Esophagus squamous epithelium (tissue), 5 donors: ENCODE measurements around the gene RORC. TPM values are rescaled to one million over a fixed set of nuclear protein-coding genes. Genes with fewer than 3 reads are reported as not detected.

Experiments used
- DNase-seq: peaks from one replicate; lab custom pipeline; 2025; lab: John Stamatoyannopoulos, UW
- H3K27ac ChIP-seq, 4 donors: fragments of 200-600 bp; sonication (generic); one replicate each; pipeline ENCODE4 v1.5.1; 2016 to 2019; ENCODE audit warnings: mild to moderate bottlenecking in 1 of 4
- H3K27me3 ChIP-seq, 4 donors: fragments of 200-600 bp; sonication (generic); 1 replicate in 3 of 4; 2 replicates in 1 of 4; pipeline versions ENCODE4 v1.5.1 to v1.6.0; 2017 to 2021; ENCODE audit warnings: antibody characterized with exemption in 1 of 4
- H3K36me3 ChIP-seq, 3 donors: fragments of 200-600 bp; sonication (generic); one replicate each; pipeline ENCODE4 v1.5.1; 2016 to 2019
- H3K4me1 ChIP-seq, 3 donors: fragments of 200-600 bp; sonication (generic); one replicate each; pipeline ENCODE4 v1.5.1; 2017 to 2019
- H3K4me3 ChIP-seq, 4 donors: fragments of 200-600 bp; sonication (generic); 1 replicate in 3 of 4; 2 replicates in 1 of 4; pipeline ENCODE4 v1.5.1; 2016 to 2019; ENCODE audit warnings: mild to moderate bottlenecking in 2 of 4, moderate library complexity in 1 of 4
- H3K9me3 ChIP-seq, 3 donors: fragments of 200-600 bp; sonication (generic); one replicate each; pipeline ENCODE4 v1.5.1; 2016 to 2019
- CTCF ChIP-seq, 6 experiments: fragments of 450-650 bp in 4 of 6; fragments of 200-600 bp in 2 of 6; sonication (generic) in 2 of 6; IDR thresholded peaks; one replicate each; pipeline ENCODE4 v1.5.1; 2016 to 2019; ENCODE audit warnings: antibody characterized with exemption in 6 of 6, mild to moderate bottlenecking in 4 of 6, moderate library complexity in 4 of 6
- POLR2A ChIP-seq, 4 donors: fragments of 450-650 bp; IDR thresholded peaks; one replicate each; pipeline ENCODE4 v1.6.1; 2017; ENCODE audit warnings: antibody characterized with exemption in 4 of 4, mild to moderate bottlenecking in 4 of 4, moderate library complexity in 3 of 4
- WGBS, 2 donors: methylation state at CpG; one replicate each; pipeline ENCODE4 v1.1.5; 2018; 5-methylcytosine and 5-hydroxymethylcytosine counted together
- intact Hi-C: fragments of 100-400 bp; cut with DNase I; formaldehyde crosslinking; loops from one replicate; pipeline ENCODE4 v1.15.0; 2022
- total RNA-seq, 4 donors: library from RNA; depleted of rRNA; stranded (reverse); fragments of >200 nt; gene quantifications; one replicate each; pipeline ENCODE4 v1.1.0, GENCODE V29; 2016
- donor health status: DM: yes; HTN: yes; CAD: no.

Gene RORC
- total RNA-seq, 4 donors from 2014 or later, result 0.75 to 11.5 (median 5.3) TPM

- Histone ChIP-seq H3K4me3 (no peak overlapping the region), H3K27ac (no peak overlapping the region), H3K27me3 (no peaks in the 10 kb centered on the region), H3K9me3 (no peaks in the 10 kb centered on the region), H3K36me3 (peaks cover 0 to 3% (median 0%) of the 10 kb centered on the region in 3 donors), H3K4me1 (peaks cover 0 to 31% (median 11%) of the 10 kb centered on the region in 3 donors)
- TF ChIP-seq POLR2A (IDR thresholded peaks at IDR 0.05) (no peak), CTCF (IDR thresholded peaks at IDR 0.05) (no peak)
- 83 to 94% methylated on average over 10 to 11 of the region's 15 CpGs for WGBS, 2 donors
- no peak for DNase-seq
- intact Hi-C loops, result no loop called here
Measured at GRCh38 chr1:151814426-151814825, 17.2 kb downstream of the RORC start.

DNA sequence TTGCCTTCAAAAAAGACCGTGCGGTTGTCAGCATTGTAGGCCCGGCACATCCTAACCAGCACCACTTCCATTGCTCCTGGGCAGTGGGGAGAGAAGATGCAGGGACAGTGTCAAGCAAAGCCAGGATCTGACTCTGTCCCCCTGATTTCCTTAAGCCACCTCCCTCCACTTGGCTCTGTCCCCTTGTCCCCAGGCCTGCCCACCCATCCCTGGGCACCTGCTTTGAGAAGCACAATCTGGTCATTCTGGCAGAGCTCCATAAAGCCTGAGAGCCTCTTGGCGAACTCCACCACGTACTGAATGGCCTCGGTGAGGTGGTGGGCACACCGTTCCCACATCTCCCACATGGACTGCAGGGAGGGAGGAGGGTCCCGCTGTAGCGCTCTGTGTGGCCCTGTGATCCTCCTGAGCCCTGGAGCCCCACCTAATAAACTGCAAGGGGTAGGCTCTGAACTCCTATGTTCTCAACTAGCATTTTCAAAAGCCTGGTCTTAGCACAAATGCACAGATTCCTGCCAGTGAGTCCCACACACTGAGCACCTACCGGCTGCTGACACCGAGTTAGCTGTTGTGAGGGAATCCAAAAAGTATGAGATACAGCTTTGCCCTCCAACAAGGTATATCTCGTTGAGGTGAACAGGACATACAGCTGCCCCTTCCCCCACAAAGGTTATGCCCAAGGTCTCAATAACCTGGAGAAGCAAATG is 18.2 kb downstream of the RORC start:
- H3K27ac ChIP-seq, result no peak overlapping the region
- peaks cover 0 to 3% (median 0%) of the 10 kb centered on the region in 3 donors for H3K36me3 ChIP-seq
- H3K4me3 ChIP-seq, result no peak overlapping the region
- intact Hi-C loops, result no loop called here
- TF ChIP-seq CTCF (IDR thresholded peaks at IDR 0.05) (no peak), POLR2A (IDR thresholded peaks at IDR 0.05) (no peak)
- no peaks in the 10 kb centered on the region for H3K9me3 ChIP-seq
- 75 to 79% methylated on average over 4 to 5 of the region's 12 CpGs for whole genome bisulfite sequencing, 2 donors
- H3K27me3 ChIP-seq, result no peaks in the 10 kb centered on the region
- DNase-seq, result no peak
- H3K4me1 ChIP-seq, result peaks cover 0 to 34% (median 10%) of the 10 kb centered on the region in 3 donors

DNA sequence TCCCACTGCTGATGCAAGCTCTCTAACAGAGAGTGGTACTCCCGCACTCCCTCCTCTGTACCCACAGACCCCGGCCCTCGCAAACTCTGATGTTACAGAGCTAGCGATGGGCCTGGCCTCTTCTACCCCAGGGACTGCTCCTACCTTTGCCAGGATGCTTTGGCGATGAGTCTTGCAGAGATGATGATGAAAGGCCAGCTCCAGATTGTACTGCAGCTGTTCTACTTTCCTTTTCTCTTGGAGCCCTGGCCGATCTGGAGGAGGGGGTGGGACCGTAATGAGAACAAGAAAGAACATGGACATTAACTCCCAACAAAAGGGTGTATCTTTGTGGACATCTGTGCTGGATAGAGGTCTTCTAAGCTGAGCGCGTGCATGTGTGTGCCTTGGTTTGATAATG is 20.4 kb downstream of the RORC start:
- no peak for DNase-seq
- intact Hi-C loops, result no loop called here

DNA sequence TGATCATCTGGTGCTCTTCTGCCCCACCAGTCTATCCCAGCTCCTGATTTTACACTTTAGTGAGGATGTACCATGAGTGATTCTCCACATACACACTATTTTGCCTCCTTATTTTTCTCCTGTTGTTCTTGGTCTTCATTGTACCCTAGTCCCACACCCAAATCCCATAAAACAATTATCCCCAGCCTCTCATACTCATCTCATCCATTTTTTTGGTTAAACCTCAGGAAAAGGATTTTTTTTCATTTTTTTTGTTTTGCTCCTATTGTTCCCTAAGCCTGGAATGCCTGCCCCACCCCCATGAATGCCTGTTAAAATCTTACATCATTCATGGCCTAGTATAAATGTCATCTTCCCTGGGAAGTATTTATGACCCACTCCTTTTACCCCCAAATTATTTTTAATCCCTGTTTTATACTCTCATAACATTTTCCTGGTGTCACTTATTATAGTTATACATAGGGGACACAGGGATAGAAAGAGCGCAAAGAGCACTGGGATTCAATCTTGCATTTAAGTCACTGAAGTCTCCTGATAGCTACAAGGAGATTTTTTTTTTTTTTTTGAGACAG is 21.5 kb downstream of the RORC start:
- Histone ChIP-seq H3K9me3 (no peaks in the 10 kb centered on the region), H3K4me1 (peaks cover 0 to 11% (median 0%) of the 10 kb centered on the region in 3 donors), H3K36me3 (peaks cover 0 to 8% (median 0%) of the 10 kb centered on the region in 3 donors), H3K27me3 (peaks cover 0 to 4% (median 0%) of the 10 kb centered on the region in 4 donors), H3K27ac (no peak overlapping the region), H3K4me3 (no peak overlapping the region)
- TF ChIP-seq CTCF (IDR thresholded peaks at IDR 0.05) (no peak), POLR2A (IDR thresholded peaks at IDR 0.05) (no peak)
- WGBS, 2 donors, result 90 to 100% methylated on average over 1 of the region's 1 CpG
- intact Hi-C loops, result no loop called here
- no peak for DNase-seq

More for the DNA sequence above, 20.4 kb downstream of the RORC start:
- peaks cover 0 to 8% (median 0%) of the 10 kb centered on the region in 3 donors for H3K36me3 ChIP-seq
- peaks cover 0 to 16% (median 0%) of the 10 kb centered on the region in 3 donors for H3K4me1 ChIP-seq
- no peaks in the 10 kb centered on the region for H3K9me3 ChIP-seq
- H3K27ac ChIP-seq, result no peak overlapping the region
- H3K27me3 ChIP-seq, result no peaks in the 10 kb centered on the region
- no peak for TF ChIP-seq POLR2A (IDR thresholded peaks at IDR 0.05)
- TF ChIP-seq CTCF (IDR thresholded peaks at IDR 0.05), result no peak
- WGBS, 2 donors, result 80 to 89% methylated on average over 5 to 9 of the region's 9 CpGs
- H3K4me3 ChIP-seq, result no peak overlapping the region
